Measurements from ENCODE around the gene LDLRAD4.

DNA sequence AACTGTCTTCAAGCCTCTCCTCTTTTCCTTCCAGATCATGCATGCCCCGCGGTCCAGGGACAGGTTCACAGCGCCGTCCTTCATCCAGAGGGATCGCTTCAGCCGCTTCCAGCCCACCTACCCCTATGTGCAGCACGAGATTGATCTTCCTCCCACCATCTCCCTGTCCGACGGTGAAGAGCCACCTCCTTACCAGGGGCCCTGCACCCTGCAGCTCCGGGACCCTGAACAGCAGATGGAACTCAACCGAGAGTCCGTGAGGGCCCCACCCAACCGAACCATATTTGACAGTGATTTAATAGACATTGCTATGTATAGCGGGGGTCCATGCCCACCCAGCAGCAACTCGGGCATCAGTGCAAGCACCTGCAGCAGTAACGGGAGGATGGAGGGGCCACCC, 426.5 kb downstream of the LDLRAD4 start:
- TF ChIP-seq, protein P1, sequence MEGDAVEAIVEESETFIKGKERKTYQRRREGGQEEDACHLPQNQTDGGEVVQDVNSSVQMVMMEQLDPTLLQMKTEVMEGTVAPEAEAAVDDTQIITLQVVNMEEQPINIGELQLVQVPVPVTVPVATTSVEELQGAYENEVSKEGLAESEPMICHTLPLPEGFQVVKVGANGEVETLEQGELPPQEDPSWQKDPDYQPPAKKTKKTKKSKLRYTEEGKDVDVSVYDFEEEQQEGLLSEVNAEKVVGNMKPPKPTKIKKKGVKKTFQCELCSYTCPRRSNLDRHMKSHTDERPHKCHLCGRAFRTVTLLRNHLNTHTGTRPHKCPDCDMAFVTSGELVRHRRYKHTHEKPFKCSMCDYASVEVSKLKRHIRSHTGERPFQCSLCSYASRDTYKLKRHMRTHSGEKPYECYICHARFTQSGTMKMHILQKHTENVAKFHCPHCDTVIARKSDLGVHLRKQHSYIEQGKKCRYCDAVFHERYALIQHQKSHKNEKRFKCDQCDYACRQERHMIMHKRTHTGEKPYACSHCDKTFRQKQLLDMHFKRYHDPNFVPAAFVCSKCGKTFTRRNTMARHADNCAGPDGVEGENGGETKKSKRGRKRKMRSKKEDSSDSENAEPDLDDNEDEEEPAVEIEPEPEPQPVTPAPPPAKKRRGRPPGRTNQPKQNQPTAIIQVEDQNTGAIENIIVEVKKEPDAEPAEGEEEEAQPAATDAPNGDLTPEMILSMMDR (IDR thresholded peaks at IDR 0.05) = no peak
- no peak for TF ChIP-seq EZH2 (IDR thresholded peaks at IDR 0.05; ENCODE audit: borderline replicate concordance, insufficient read depth, low read depth, low read length, poor library complexity, severe bottlenecking)
